HG03060 (cell line): ENCODE measurements around the gene GSTO1.

Experiments used
- ATAC-seq: cut with Tn5 transposase; IDR thresholded peaks from one replicate; pipeline ENCODE4 v1.9.1; 2021; ENCODE audit warnings: low read depth, moderate number of reproducible peaks; ENCODE audit not compliant: unreplicated experiment

Gene GSTO1

GRCh38 chr10:104301907-104302690 lies 47.4 kb downstream of the GSTO1 start:
- ATAC-seq: no peak

- no peak for ATAC-seq
These were observed 49.1 kb downstream of the GSTO1 start for GRCh38 chr10:104303594-104304355.

GRCh38 chr10:104304356-104304745 lies 49.7 kb downstream of the GSTO1 start:
- no peak for ATAC-seq

GRCh38 chr10:104304927-104305326 lies 50.2 kb downstream of the GSTO1 start:
- no peak for ATAC-seq

GRCh38 chr10:104306897-104307296 lies 52.2 kb downstream of the GSTO1 start:
- ATAC-seq: no peak

GRCh38 chr10:104307576-104308438 lies 53.1 kb downstream of the GSTO1 start:
- no peak for ATAC-seq

GRCh38 chr10:104308439-104308903 lies 53.8 kb downstream of the GSTO1 start:
- peak; percentile 78 for ATAC-seq

- no peak for ATAC-seq
These were observed 55.6 kb downstream of the GSTO1 start for GRCh38 chr10:104309980-104310978.

- no peak for ATAC-seq
These were observed 56.6 kb downstream of the GSTO1 start for GRCh38 chr10:104311184-104311720.

GRCh38 chr10:104314591-104315485 lies 60.1 kb downstream of the GSTO1 start:
- ATAC-seq: no peak

GRCh38 chr10:104315486-104315921 lies 60.8 kb downstream of the GSTO1 start:
- ATAC-seq: no peak

GRCh38 chr10:104316321-104317099 lies 61.8 kb downstream of the GSTO1 start:
- no peak for ATAC-seq
